Body of pancreas (tissue), 4 donors: ENCODE measurements around the gene ADGRL1. TPM values are rescaled to one million over a fixed set of nuclear protein-coding genes. Genes with fewer than 3 reads are reported as not detected.

ENCODE experiments used
- ATAC-seq: fragments of 150-250 bp; one replicate; pipeline ENCODE4 v1.9.1; 2016
- DNase-seq, 4 donors: peaks; one replicate each; pipeline ENCODE4 v3.0.0-alpha.2; 2019
- H3K27ac ChIP-seq, 4 donors: fragments of 200-600 bp; sonication (generic); 1 replicate in 3 of 4; 2 replicates in 1 of 4; pipeline versions ENCODE4 v1.5.1 to v1.6.1; 2016 to 2019; ENCODE audit warnings: mild to moderate bottlenecking in 1 of 4, mixed read lengths in 1 of 4, moderate library complexity in 1 of 4
- H3K27me3 ChIP-seq, 2 donors: fragments of 200-600 bp; sonication (generic); one replicate each; pipeline ENCODE4 v1.6.0; 2016; ENCODE audit warnings: mild to moderate bottlenecking in 1 of 2
- H3K36me3 ChIP-seq, 2 donors: fragments of 200-600 bp; sonication (generic); replicated peaks in 1 of 2; 2 replicates each; pipeline ENCODE4 v1.5.1; 2016; ENCODE audit warnings: low read depth in 2 of 2; ENCODE audit not compliant: insufficient read depth in 1 of 2
- H3K4me1 ChIP-seq: fragments of 200-600 bp; sonication (generic); one replicate; pipeline ENCODE4 v1.6.0; 2016
- H3K4me3 ChIP-seq, 2 donors: fragments of 200-600 bp; sonication (generic); 1 replicate in 1 of 2; 2 replicates in 1 of 2; pipeline ENCODE4 v1.5.1; 2016 to 2019
- H3K9me3 ChIP-seq, 3 donors: fragments of 200-600 bp; sonication (generic); 1 replicate in 2 of 3; 2 replicates in 1 of 3; pipeline ENCODE4 v1.5.1; 2016
- POLR2A ChIP-seq, 3 donors: fragments of 450-650 bp; IDR thresholded peaks; one replicate each; pipeline ENCODE4 v1.6.1; 2016; ENCODE audit warnings: antibody characterized with exemption in 3 of 3, mild to moderate bottlenecking in 2 of 3
- WGBS, 2 donors: methylation state at CpG; one replicate each; pipeline ENCODE4 v1.1.5; 2017; 5-methylcytosine and 5-hydroxymethylcytosine counted together
- intact Hi-C: fragments of 100-400 bp; cut with DNase I; formaldehyde crosslinking; loops from one replicate; pipeline ENCODE4 v1.15.1; 2023
- total RNA-seq, 2 donors: library from RNA; depleted of rRNA; stranded (reverse); fragments of >200 nt; gene quantifications; one replicate each; pipeline ENCODE4 v1.1.0, GENCODE V29; 2016
- TF ChIP-seq, protein P1 (sequence below), 7 experiments: fragments of 450-650 bp in 4 of 7; fragments of 200-600 bp in 3 of 7; sonication (generic) in 3 of 7; IDR thresholded peaks; one replicate each; pipeline ENCODE4 v1.5.1; 2016 to 2019; ENCODE audit warnings: antibody characterized with exemption in 7 of 7

ADGRL1 gene
- total RNA-seq, 2 donors from 2014 or later, result 12.5 to 16.5 TPM

DNA sequence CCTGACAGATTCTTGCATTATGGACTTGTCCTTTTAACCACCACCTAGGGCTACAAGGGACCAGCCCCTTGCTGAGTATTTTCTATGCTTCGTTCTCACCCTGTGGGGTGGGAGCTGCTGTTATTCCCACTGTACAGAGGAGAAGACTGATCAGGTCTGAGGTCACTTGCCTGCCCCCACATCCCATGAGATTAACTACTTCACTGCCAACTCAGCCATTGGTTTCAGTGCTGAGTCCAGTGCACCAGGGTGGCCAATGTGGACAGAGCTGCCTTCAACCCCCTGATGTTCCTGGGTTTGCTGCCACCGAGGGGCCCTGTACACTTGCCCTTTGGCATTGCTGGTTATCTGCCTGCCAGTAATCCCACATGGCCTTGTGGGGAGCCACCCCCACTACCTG lies 95.3 kb downstream of the ADGRL1 start:
- H3K9me3 ChIP-seq, result no peaks in the 10 kb centered on the region
- intact Hi-C loops, result no loop called here
- WGBS, 2 donors, result 52 to 89% methylated on average over 1 to 2 of the region's 2 CpGs
- TF ChIP-seq POLR2A (IDR thresholded peaks at IDR 0.05), result no peak
- TF ChIP-seq, protein P1, sequence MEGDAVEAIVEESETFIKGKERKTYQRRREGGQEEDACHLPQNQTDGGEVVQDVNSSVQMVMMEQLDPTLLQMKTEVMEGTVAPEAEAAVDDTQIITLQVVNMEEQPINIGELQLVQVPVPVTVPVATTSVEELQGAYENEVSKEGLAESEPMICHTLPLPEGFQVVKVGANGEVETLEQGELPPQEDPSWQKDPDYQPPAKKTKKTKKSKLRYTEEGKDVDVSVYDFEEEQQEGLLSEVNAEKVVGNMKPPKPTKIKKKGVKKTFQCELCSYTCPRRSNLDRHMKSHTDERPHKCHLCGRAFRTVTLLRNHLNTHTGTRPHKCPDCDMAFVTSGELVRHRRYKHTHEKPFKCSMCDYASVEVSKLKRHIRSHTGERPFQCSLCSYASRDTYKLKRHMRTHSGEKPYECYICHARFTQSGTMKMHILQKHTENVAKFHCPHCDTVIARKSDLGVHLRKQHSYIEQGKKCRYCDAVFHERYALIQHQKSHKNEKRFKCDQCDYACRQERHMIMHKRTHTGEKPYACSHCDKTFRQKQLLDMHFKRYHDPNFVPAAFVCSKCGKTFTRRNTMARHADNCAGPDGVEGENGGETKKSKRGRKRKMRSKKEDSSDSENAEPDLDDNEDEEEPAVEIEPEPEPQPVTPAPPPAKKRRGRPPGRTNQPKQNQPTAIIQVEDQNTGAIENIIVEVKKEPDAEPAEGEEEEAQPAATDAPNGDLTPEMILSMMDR (IDR thresholded peaks at IDR 0.05), result no peak
- ATAC-seq (no peak), DNase-seq (no peak)
- H3K27ac ChIP-seq, result no peak overlapping the region
- H3K4me1 ChIP-seq, result peaks cover 32% of the 10 kb centered on the region
- no peaks in the 10 kb centered on the region for H3K27me3 ChIP-seq
- peaks cover 2 to 3% of the 10 kb centered on the region in 2 donors for H3K36me3 ChIP-seq
- H3K4me3 ChIP-seq, result no peak overlapping the region

DNA sequence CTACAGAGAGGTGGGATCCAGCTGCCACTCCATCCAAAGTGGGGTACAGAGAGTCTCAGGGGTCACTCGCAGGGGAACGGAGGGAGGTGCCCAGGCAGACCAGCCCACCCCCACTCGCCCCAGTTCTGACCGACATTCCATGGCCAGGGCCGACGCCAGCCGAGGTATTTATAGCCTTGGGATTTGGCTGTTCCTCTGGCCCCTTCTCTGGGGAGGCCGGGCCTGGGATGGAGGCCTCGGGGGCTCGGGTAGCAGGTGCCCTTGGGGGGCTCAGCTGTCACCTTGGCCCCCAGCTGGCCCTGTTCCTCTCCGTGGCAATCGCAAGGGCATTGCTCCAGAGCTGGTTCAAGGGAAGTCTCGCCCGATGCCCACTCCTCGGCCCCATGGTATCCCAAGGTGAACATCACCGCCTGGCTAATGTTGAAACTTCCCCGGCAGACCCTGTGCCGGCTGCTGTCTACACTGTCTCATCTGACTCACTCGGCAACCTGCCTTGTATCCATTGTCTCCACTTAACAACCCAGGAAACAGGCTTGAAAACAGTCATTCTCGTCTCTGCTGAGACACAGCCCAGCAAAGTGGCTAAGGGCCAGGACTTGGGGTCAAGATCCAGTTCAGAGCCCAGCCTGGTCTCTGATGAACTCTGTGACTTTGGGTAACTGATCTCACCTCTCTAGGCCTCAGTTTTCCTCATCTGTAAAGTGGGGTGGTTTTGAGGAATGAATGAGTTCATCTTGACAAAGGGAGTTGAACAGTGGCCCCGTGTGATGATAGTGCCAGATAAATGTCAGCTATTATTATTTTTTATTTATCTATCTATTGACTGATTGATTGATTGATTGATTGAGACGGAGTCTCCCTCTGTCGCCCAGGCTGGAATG lies 98.1 kb downstream of the ADGRL1 start:
- H3K9me3 ChIP-seq, result no peaks in the 10 kb centered on the region
- no peak overlapping the region for H3K4me3 ChIP-seq
- no peak overlapping the region for H3K27ac ChIP-seq
- ATAC-seq (peak; percentile 18), DNase-seq (no peak)
- peaks cover 2 to 6% of the 10 kb centered on the region in 2 donors for H3K36me3 ChIP-seq
- no peaks in the 10 kb centered on the region for H3K27me3 ChIP-seq
- no peak for TF ChIP-seq POLR2A (IDR thresholded peaks at IDR 0.05)
- TF ChIP-seq, protein P1 (IDR thresholded peaks at IDR 0.05), result no peak
- intact Hi-C loops, result no loop called here
- 80 to 90% methylated on average over 6 to 23 of the region's 23 CpGs for WGBS, 2 donors
- H3K4me1 ChIP-seq, result peaks cover 6% of the 10 kb centered on the region

DNA sequence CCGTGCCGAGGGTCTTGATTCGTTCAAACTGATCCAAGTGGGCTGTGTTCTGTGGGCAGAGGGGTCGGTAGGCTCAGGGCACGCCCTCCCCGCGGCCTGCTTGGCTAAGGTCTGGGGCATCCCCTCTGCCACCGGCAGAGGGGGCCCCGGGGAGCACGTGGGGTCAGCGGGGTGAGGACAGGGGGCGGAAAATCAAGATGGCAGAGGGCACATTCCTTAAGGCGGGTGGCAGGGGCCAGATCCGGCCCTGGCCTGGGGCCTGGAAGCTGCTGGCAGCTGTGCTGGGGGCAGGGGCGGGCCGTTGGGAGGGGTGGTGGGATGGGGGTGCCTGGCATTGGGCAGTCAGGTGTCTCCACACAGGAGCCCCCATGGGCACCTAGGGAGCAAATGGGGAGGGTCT lies 99.1 kb downstream of the ADGRL1 start:
- H3K27ac ChIP-seq, result no peak overlapping the region
- ATAC-seq, result no peak

DNA sequence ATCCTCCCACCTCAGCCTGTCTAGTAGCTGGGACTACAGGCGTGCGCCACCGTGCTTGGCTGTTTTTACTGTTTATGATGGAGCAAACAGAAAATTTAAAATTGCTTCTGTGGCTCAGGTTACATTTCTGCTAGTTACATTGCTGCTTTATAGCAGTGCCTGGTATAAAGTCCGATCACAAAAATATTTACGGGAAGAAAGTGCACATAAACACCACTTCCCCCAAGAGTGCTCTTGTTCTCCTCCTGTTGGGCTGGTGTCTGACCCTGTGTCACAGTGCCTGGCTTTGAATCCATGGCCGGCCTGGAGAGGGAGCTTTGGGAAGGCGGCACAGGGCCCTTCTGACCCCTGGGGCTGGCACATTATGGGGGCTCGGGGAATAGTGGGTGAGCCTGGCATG lies 100.3 kb downstream of the ADGRL1 start:
- Histone ChIP-seq H3K27ac (no peak overlapping the region), H3K9me3 (no peaks in the 10 kb centered on the region), H3K27me3 (no peaks in the 10 kb centered on the region), H3K4me1 (no peaks in the 10 kb centered on the region), H3K4me3 (no peak overlapping the region), H3K36me3 (peaks cover 2 to 6% of the 10 kb centered on the region in 2 donors)
- intact Hi-C loops, result no loop called here
- 91 to 95% methylated on average over 6 to 8 of the region's 8 CpGs for WGBS, 2 donors
- TF ChIP-seq, protein P1 (IDR thresholded peaks at IDR 0.05), result no peak
- no peak for TF ChIP-seq POLR2A (IDR thresholded peaks at IDR 0.05)
- DNase-seq, result no peak
- no peak for ATAC-seq

More for the DNA sequence above, 99.1 kb downstream of the ADGRL1 start:
- Histone ChIP-seq H3K27me3 (no peaks in the 10 kb centered on the region), H3K4me3 (no peak overlapping the region), H3K4me1 (no peaks in the 10 kb centered on the region), H3K9me3 (no peaks in the 10 kb centered on the region), H3K36me3 (peaks cover 2 to 6% of the 10 kb centered on the region in 2 donors)
- WGBS, 2 donors, result 86% methylated on average over 9 of the region's 16 CpGs; no CpG with 5 or more reads in 1 of the 2 donors
- intact Hi-C loops, result no loop called here
- TF ChIP-seq, protein P1 (IDR thresholded peaks at IDR 0.05), result no peak
- DNase-seq, result no peak
